Upper lobe of left lung (tissue), 6 donors: ENCODE measurements around the gene ALS2CL. TPM values are rescaled to one million over a fixed set of nuclear protein-coding genes. Genes with fewer than 3 reads are reported as not detected.
A peak's percentile ranks its signal among the peaks of the same experiment; 100 is the strongest.

ENCODE experiments used
- ATAC-seq, 2 donors: fragments of 200-7000 bp; cut with Tn5 transposase; one replicate each; pipeline ENCODE4 v1.9.1; 2022; ENCODE audit warnings: mild to moderate bottlenecking in 2 of 2, moderate library complexity in 2 of 2; ENCODE audit not compliant: low FRiP score in 2 of 2
- DNase-seq, 2 donors: peaks; one replicate each; pipeline ENCODE4 v3.0.0-alpha.2; 2019 to 2020
- H3K27ac ChIP-seq, 4 donors: fragments of 200-600 bp; sonication (generic); one replicate each; pipeline ENCODE4 v1.5.1; 2016 to 2019
- H3K27me3 ChIP-seq, 4 donors: fragments of 200-600 bp; sonication (generic); one replicate each; pipeline ENCODE4 v1.5.1; 2017 to 2019
- H3K36me3 ChIP-seq, 4 donors: fragments of 200-600 bp; sonication (generic); one replicate each; pipeline ENCODE4 v1.5.1; 2016 to 2019
- H3K4me1 ChIP-seq, 4 donors: fragments of 200-600 bp; sonication (generic); one replicate each; pipeline ENCODE4 v1.5.1; 2018 to 2019
- H3K4me3 ChIP-seq, 4 donors: fragments of 200-600 bp; sonication (generic); one replicate each; pipeline ENCODE4 v1.5.1; 2017 to 2019; ENCODE audit warnings: mild to moderate bottlenecking in 2 of 4, moderate library complexity in 1 of 4
- H3K9me3 ChIP-seq, 4 donors: fragments of 200-600 bp; sonication (generic); one replicate each; pipeline ENCODE4 v1.5.1; 2018 to 2019
- CTCF ChIP-seq, 6 experiments: fragments of 450-650 bp in 4 of 6; fragments of 200-600 bp in 2 of 6; sonication (generic) in 2 of 6; IDR thresholded peaks; one replicate each; pipeline ENCODE4 v1.5.1; 2016 to 2019; ENCODE audit warnings: antibody characterized with exemption in 6 of 6
- EP300 ChIP-seq, 4 donors: sonication (generic); formaldehyde crosslinking; IDR thresholded peaks; one replicate each; pipeline ENCODE4 v1.5.1; 2017; ENCODE audit warnings: antibody characterized with exemption in 4 of 4, control low read depth in 2 of 4
- POLR2A ChIP-seq, 4 donors: fragments of 450-650 bp; IDR thresholded peaks; one replicate each; pipeline ENCODE4 v1.5.1; 2016 to 2017; ENCODE audit warnings: antibody characterized with exemption in 4 of 4, mild to moderate bottlenecking in 2 of 4
- POLR2AphosphoS5 ChIP-seq, 2 donors: sonication (generic); formaldehyde crosslinking; IDR thresholded peaks; one replicate each; pipeline ENCODE4 v1.5.1; 2017; ENCODE audit warnings: antibody characterized with exemption in 2 of 2
- WGBS, 2 donors: methylation state at CpG; one replicate each; pipeline ENCODE4 v1.1.5; 2017 to 2018; 5-methylcytosine and 5-hydroxymethylcytosine counted together
- total RNA-seq, 6 donors: library from RNA; depleted of rRNA in 4 of 6; stranded (reverse); fragments of >200 nt in 4 of 6; gene quantifications; one replicate each; pipeline versions ENCODE4 v1.1.0 to v1.2.1, GENCODE V29; 2016 to 2021
- donor health status: DM: no; HTN: no; CAD: no; lungs with moderate emphysema.
- donor health status: DM: no; HTN: yes; CAD: no; lungs with severe emphysema.

The ALS2CL gene
- total RNA-seq, 6 donors from 2014 or later, result 54.2 to 299 (median 66.9) TPM

- Histone ChIP-seq H3K36me3 (peaks cover 2 to 66% (median 28%) of the 10 kb centered on the region in 4 donors), H3K27ac (no peak overlapping the region), H3K9me3 (no peaks in the 10 kb centered on the region), H3K4me3 (no peak overlapping the region), H3K27me3 (no peaks in the 10 kb centered on the region), H3K4me1 (peaks cover 0 to 2% (median 0%) of the 10 kb centered on the region in 4 donors)
- DNase-seq, result peak in 1 of 2 donors; percentile 15
- TF ChIP-seq POLR2AphosphoS5 (IDR thresholded peaks at IDR 0.05) (no peak), POLR2A (IDR thresholded peaks at IDR 0.05) (no peak), EP300 (IDR thresholded peaks at IDR 0.05) (no peak), CTCF (IDR thresholded peaks at IDR 0.05) (no peak)
- 83 to 92% methylated on average over 7 to 25 of the region's 25 CpGs for WGBS, 2 donors
- no peak for ATAC-seq
Measured at GRCh38 chr3:46671541-46672348, 21.7 kb downstream of the ALS2CL start.

GRCh38 chr3:46670891-46671427 is 22.5 kb downstream of the ALS2CL start:
- H3K27me3 ChIP-seq, result no peaks in the 10 kb centered on the region
- H3K4me3 ChIP-seq, result no peak overlapping the region
- H3K36me3 ChIP-seq, result peaks cover 2 to 58% (median 28%) of the 10 kb centered on the region in 4 donors
- DNase-seq, result peak in 1 of 2 donors; percentile 10
- H3K4me1 ChIP-seq, result peaks cover 0 to 9% (median 2%) of the 10 kb centered on the region in 4 donors
- no peaks in the 10 kb centered on the region for H3K9me3 ChIP-seq
- no peak for TF ChIP-seq POLR2A (IDR thresholded peaks at IDR 0.05)
- no peak for TF ChIP-seq CTCF (IDR thresholded peaks at IDR 0.05)
- TF ChIP-seq POLR2AphosphoS5 (IDR thresholded peaks at IDR 0.05), result no peak
- no peak for TF ChIP-seq EP300 (IDR thresholded peaks at IDR 0.05)
- WGBS, 2 donors, result 89% methylated on average over 4 of the region's 4 CpGs; no CpG with 5 or more reads in 1 of the 2 donors
- H3K27ac ChIP-seq, result no peak overlapping the region
- no peak for ATAC-seq

GRCh38 chr3:46670000-46670890 is 23.2 kb downstream of the ALS2CL start:
- ATAC-seq, result no peak

More at GRCh38 chr3:46670000-46670890, 23.2 kb downstream of the ALS2CL start:
- TF ChIP-seq POLR2AphosphoS5 (IDR thresholded peaks at IDR 0.05), result no peak
- TF ChIP-seq EP300 (IDR thresholded peaks at IDR 0.05), result no peak
- TF ChIP-seq CTCF (IDR thresholded peaks at IDR 0.05), result no peak
- no peak for TF ChIP-seq POLR2A (IDR thresholded peaks at IDR 0.05)
- peak in 1 of 2 donors; percentile 15 for DNase-seq
- no peak overlapping the region for H3K27ac ChIP-seq
- no peaks in the 10 kb centered on the region for H3K27me3 ChIP-seq
- no peak overlapping the region for H3K4me3 ChIP-seq
- 76 to 81% methylated on average over 6 to 17 of the region's 17 CpGs for WGBS, 2 donors
- peaks cover 0 to 9% (median 2%) of the 10 kb centered on the region in 4 donors for H3K4me1 ChIP-seq
- H3K9me3 ChIP-seq, result no peaks in the 10 kb centered on the region
- peaks cover 2 to 51% (median 26%) of the 10 kb centered on the region in 4 donors for H3K36me3 ChIP-seq
